GM19238 (cell line): ENCODE results near the gene EFNA2.
A peak's percentile ranks its signal among the peaks of the same experiment; 100 is the strongest.
"Not testable (repeated sequence)": the region's sequence is repeated elsewhere in the genome, so short reads cannot be mapped to it uniquely, and the experiment has no call there.

ENCODE experiments used
- DNase-seq: peaks from one replicate; pipeline ENCODE4 v3.0.0; 2011; ENCODE audit warnings: low spot score; ENCODE audit not compliant: insufficient read length

EFNA2 gene

GRCh38 chr19:1285737-1286360 is at the start of gene EFNA2:
EFNA2 (plus strand) TSS chr19:1285873; CDS start chr19:1286169, 296 bp downstream.
- no peak for DNase-seq

- no peak for DNase-seq
Observed at GRCh38 chr19:1236576-1236975, 49.1 kb upstream of the EFNA2 start.

GRCh38 chr19:1237027-1237659 is 48.5 kb upstream of the EFNA2 start:
- no peak for DNase-seq

GRCh38 chr19:1237754-1238368 is 47.8 kb upstream of the EFNA2 start, which contains the start of gene CBARP:
CBARP (minus strand) TSS chr19:1238005; CDS start chr19:1236100, 1,905 bp downstream.
- DNase-seq = no peak

DNA sequence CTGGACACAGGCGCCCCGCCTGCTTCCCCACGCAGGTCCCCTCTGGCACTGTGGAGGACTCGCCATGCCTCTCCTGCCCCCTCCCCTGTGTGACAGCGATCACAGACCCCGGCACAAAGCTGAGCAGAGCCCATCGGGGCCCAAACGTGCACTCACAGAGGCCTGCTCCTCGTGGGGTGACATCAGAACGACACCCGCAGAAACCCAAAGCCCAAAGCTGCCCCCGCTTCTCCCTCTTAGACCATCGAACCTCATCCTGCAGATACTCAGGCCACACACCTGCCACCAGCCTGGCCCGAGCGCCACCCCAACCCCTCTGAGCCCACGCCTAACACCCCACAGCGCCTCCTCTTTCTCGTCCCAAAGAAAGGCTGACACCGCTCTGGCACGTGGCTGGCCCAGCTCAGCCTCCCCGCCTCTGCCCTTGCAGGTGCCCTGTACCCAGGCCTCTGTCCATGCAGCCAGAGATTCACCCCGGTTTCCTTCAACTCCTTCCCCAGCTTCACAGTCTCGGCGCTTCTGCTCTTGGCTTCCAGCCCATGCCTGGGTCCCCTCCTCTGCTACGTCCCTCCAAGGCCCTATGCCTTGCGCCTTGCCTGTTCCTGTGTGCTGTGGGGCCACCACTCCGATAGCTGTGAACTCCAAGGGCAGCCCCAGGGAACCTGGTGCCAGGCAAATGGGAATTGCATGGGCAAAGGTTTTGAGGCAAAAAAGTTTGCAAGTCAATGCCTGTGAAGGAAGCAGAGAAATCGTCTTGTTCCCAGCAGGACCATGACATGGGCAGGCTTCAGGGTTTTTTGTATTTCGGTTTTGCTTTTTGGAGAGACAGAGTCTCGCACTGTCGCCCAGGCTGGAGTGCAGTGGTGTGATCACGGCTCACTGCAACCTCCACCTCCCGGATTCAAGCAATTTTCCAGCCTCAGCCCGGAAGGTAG is 47.0 kb upstream of the EFNA2 start:
- no peak for DNase-seq

GRCh38 chr19:1239420-1239795 is 46.3 kb upstream of the EFNA2 start:
- no peak for DNase-seq

DNA sequence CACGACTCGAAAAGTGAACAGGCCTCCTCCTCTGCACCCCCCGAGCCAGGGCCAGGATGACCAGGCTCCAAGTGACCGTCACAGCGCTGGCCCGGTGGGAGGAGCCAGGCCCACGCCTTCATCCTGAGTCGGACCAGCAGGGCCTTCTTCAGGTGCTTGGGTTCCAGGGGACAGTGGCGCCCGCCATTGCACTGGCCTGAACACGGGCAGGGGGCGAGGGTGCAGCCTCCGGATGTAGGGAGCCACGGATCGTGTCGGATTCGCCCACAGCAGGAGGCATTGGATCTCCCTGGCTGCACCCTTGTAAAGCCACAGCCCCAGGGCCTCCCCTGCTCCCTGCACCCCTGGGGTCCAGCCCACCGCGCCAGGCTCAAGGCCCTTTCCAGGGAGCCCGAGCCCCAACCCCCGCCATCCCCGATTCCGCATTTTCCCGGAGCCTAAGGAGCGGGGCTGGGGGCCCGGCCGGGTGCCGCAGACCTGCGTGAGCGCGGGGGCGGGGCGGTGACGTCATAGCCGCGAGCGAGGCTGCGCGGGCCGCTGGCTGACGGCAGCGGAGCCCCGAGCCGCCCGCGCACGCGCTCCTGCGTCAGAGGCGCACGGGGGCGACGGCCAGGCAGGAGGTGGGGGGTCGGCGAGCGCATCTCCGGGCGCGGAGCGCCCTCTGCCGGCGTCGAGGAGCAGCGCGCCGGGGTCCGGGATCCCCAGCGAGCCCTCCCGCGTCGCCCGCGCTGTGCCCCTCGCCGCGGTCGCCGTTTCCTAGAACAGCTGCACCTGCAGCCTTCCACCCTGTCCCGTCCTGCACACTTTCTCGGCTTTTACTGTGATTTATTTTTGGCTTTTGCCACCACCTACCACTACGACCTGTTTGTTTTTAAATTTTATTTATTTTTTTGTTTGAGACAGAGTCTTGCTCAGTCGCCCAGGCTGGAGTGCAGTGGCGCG is 45.6 kb upstream of the EFNA2 start:
- DNase-seq = peak; percentile 100

GRCh38 chr19:1240925-1241324 is 44.7 kb upstream of the EFNA2 start:
- DNase-seq = no peak

DNA sequence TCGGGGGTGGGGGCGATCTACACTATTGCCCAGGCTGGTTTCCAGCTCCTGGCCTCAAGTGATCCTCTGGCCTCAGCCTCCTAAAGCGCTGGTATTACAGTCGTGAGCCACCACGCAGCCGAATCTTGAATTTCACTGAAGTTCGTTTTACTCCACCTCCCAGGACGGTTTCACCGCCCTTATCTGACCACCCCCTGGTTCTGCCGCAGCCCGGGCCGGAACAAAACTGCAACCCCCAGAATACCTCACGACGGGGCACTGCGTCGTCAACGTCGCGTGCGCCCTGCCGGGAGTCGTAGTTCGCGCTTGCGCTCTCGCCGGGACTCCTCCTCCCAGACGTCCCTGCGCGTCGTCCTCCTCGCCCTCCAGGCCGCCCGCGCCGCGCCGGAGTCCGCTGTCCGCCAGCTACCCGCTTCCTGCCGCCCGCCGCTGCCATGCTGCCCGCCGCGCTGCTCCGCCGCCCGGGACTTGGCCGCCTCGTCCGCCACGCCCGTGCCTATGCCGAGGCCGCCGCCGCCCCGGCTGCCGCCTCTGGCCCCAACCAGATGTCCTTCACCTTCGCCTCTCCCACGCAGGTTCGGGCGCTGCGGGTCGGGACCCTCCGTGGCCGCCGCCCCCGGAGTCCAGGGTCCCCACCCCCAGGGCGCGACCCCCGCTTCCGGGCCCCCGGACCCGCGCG is 44.1 kb upstream of the EFNA2 start, which contains the start of gene ATP5F1D:
TSS of gene ATP5F1D (plus strand) at position 335 of the 679 bp plus-strand sequence. CDS start at position 435, 100 bp downstream.
- peak; percentile 100 for DNase-seq

- peak; percentile 96 for DNase-seq
Observed at GRCh38 chr19:1243768-1244692, 41.6 kb upstream of the EFNA2 start.

DNA sequence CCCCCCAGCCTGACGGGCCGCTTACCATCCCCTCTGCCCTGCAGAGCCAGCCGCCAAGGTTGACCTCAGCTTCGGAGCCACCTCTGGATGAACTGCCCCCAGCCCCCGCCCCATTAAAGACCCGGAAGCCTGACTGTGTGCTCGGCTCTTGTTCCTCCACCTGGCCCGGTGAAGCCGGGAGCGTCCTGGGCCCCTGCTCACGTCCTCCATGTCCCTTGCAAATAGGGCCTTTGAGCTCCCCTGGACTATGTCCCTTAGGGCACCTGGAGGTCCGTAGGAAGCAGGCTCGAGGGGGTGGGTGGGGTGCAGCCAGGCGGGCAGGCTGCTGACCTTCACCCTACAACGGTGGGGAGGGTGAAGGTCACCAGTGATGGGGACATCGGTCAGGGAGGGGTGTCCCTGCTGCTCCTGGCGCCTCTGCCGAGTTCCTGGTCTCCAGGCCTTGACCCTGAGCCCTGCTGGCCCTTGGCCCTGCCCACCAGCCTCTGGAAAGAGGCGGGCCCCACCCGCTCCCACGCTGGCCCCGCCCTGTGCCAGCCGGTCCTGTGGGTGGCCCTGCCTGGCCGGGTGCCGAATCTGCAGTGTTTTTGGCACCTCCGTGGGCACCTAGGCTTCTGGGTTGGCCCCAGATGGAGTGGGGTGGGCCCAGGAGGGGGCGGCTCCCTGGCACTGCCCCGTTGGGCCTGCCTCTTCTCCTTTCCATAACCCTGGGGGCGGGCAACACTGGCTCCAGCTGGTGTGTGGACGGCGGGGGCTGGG is 40.8 kb upstream of the EFNA2 start:
- DNase-seq = no peak

DNA sequence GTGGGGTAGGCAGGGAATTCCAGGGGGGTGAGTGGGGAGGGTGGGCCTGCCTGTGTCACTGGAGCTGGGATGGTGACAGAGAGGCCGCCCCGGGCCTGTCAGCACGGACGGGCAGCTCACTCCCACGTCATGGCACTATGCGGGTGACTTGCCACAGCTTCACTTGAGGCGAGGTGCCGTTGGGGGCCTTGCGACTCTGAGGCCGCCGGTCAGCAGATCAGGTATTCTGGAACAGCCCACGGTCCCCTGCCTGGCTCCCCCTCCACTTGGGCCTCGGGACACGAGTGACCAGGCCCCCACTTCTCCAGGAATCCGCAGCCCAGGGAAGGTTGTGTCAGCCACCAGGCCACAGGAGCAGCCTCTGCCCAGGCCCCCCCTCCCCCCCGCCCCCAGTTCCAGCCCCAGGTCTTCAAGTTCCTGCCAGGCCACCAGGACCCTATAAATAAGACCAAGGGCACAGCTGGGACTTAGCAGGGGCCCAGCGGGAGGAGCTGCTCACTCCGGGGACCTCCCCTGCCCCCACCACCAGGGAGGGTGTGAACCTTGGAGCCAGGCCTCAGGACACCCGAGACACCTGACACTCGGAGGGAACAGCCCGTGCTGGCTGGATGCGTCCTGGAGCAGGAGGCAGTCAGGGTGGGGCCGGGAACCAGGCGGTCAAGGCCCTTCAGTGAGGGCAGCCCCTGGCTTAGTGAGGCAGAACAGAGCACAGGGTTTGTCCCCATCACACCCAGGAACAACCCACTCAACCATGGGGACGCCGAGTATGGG is 40.0 kb upstream of the EFNA2 start:
- DNase-seq = no peak

DNA sequence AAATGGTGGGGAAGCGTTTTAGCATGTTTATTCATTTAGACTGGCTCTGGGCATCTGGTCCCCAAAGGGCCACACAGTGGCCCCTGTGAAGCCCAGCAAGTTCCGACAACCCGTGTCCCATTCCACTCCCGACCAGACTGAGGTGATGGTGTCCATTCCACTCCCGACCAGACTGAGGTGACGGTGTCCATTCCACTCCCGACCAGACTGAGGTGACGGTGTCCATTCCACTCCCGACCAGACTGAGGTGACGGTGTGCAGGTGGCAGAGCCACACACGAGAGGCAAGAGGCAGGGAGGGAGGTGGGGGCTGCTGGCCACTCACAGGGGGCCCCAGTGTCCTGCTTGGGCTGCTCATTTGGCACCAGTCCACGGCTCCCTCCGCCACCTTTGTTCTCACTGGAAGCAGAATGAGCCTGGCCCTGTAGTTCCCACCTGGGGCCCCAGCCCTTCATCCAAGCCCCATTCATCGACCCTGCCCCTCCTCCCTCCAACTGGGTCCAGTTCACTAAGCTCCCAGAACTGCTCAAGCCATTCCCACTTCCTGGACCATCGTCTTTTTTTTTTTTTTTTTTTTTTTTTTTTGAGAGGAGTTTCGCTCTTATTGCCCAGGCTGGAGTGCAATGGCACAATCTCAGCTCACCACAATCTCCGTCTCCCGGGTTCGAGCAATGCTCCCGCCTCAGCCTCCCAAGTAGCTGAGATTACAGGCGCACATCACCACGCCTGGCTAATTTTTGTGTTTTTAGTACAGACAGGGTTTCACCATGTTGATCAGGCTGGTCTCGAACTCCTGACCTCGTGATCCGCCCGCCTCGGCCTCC is 39.2 kb upstream of the EFNA2 start:
- not testable (repeated sequence) for DNase-seq

DNA sequence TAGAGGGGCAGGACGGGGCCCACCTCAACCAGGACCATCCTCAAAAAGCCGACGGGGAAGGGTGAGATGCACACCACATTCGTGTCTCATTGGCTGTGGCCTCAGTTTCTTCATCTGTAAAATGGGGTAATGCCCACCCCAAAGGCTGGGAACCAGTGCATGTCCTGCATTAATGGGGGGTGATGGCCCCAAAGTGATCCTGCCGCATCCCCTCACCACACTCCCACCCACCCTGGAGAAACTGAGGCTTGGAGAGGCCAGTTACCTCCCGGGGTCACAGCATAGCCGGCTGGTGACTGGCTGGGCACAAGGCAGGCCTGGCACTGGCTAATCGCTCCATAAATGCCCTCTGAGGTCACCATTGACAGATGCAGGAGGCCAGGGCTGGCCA is 37.9 kb upstream of the EFNA2 start:
- no peak for DNase-seq

- peak; percentile 75 for DNase-seq
Observed at GRCh38 chr19:1248139-1248785, 37.4 kb upstream of the EFNA2 start, which contains the start of gene MIDN. MIDN (plus strand) TSS chr19:1248583; CDS start chr19:1250297, 1,714 bp downstream.
